OCI-M1 (cell line): ENCODE data around the gene SCFD1.
A peak's percentile ranks its signal among the peaks of the same experiment; 100 is the strongest.
"Not testable (repeated sequence)": the region's sequence is repeated elsewhere in the genome, so short reads cannot be mapped to it uniquely, and the experiment has no call there.

Source experiments
- DNase-seq: peaks from one replicate; lab custom pipeline; 2025; lab: John Stamatoyannopoulos, UW

The SCFD1 gene

GRCh38 chr14:30678926-30679431, 56.9 kb downstream of the SCFD1 start:
- DNase-seq: peak; percentile 2

GRCh38 chr14:30680036-30680435, 57.9 kb downstream of the SCFD1 start:
- DNase-seq: no peak

- DNase-seq: not testable (repeated sequence)
Measured at GRCh38 chr14:30680776-30681175, 58.7 kb downstream of the SCFD1 start.

GRCh38 chr14:30681752-30682355, 59.7 kb downstream of the SCFD1 start:
- DNase-seq: peak; percentile 15

- DNase-seq: not testable (repeated sequence)
Measured at GRCh38 chr14:30690487-30691355, 68.6 kb downstream of the SCFD1 start.

GRCh38 chr14:30691751-30692398, 69.8 kb downstream of the SCFD1 start:
- DNase-seq: no peak

- DNase-seq: no peak
Measured at GRCh38 chr14:30692669-30693068, 70.5 kb downstream of the SCFD1 start.

GRCh38 chr14:30698463-30698862, 76.3 kb downstream of the SCFD1 start:
- no peak for DNase-seq

- no peak for DNase-seq
Measured at GRCh38 chr14:30706704-30707103, 84.6 kb downstream of the SCFD1 start.

GRCh38 chr14:30708157-30708556, 86.0 kb downstream of the SCFD1 start:
- DNase-seq: no peak

- no peak for DNase-seq
Measured at GRCh38 chr14:30709201-30709600, 87.1 kb downstream of the SCFD1 start.

- DNase-seq: no peak
Measured at GRCh38 chr14:30710876-30711275, 88.8 kb downstream of the SCFD1 start.

GRCh38 chr14:30719137-30719536, 97.0 kb downstream of the SCFD1 start:
- no peak for DNase-seq

GRCh38 chr14:30725763-30726162, 103.6 kb downstream of the SCFD1 start:
- no peak for DNase-seq

GRCh38 chr14:30728471-30728870, 106.4 kb downstream of the SCFD1 start:
- DNase-seq: no peak

GRCh38 chr14:30737916-30738315, 115.8 kb downstream of the SCFD1 start:
- DNase-seq: no peak

- DNase-seq: no peak
Measured at GRCh38 chr14:30738978-30739377, 116.9 kb downstream of the SCFD1 start.

GRCh38 chr14:30748343-30748742, 126.2 kb downstream of the SCFD1 start:
- DNase-seq: peak; percentile 69

- DNase-seq: no peak
Measured at GRCh38 chr14:30751646-30752416, 129.7 kb downstream of the SCFD1 start.

GRCh38 chr14:30753452-30753851, 131.3 kb downstream of the SCFD1 start:
- no peak for DNase-seq

- DNase-seq: no peak
Measured at GRCh38 chr14:30754778-30755177, 132.7 kb downstream of the SCFD1 start.

GRCh38 chr14:30756594-30756993, 134.5 kb downstream of the SCFD1 start:
- DNase-seq: peak; percentile 9
